Common myeloid progenitor, CD34-positive (primary cell): Measurements from ENCODE around the gene CPNE1.

Experiments
- CTCF ChIA-PET: fragments of 350-600 bp; sonication (Branson Sonifier 250); formaldehyde crosslinking; loops from one replicate; lab custom pipeline; 2021; ENCODE audit warnings: antibody characterized with exemption; lab: Charles Lee
- POLR2A ChIA-PET: fragments of 350-600 bp; sonication (Branson Sonifier 250); formaldehyde crosslinking; loops from one replicate; lab custom pipeline; 2021; ENCODE audit warnings: antibody characterized with exemption; lab: Charles Lee
- DNase-seq, 3 donors: peaks; one replicate each; pipeline versions ENCODE4 v3.0.0 to v3.0.0-alpha.2; 2013
- H3K27ac ChIP-seq, 2 experiments: 1 replicate in 1 of 2; 2 replicates in 1 of 2; pipeline ENCODE4 v1.7.0; 2013; ENCODE audit warnings: inconsistent platforms in 2 of 2, low read length in 2 of 2, mild to moderate bottlenecking in 2 of 2, low read depth in 1 of 2, moderate library complexity in 1 of 2; ENCODE audit not compliant: severe bottlenecking in 2 of 2, insufficient read depth in 1 of 2, poor library complexity in 1 of 2
- H3K27me3 ChIP-seq, 5 experiments: replicated peaks in 2 of 5; 1 replicate in 3 of 5; 2 replicates in 2 of 5; pipeline versions ENCODE4 v1.6.1 to v1.7.0; 2013; ENCODE audit warnings: low read length in 4 of 5, mild to moderate bottlenecking in 2 of 5, moderate library complexity in 2 of 5, inconsistent platforms in 1 of 5; ENCODE audit not compliant: insufficient read depth in 5 of 5, control insufficient read depth in 4 of 5
- H3K36me3 ChIP-seq, 4 experiments: 1 replicate in 2 of 4; 2 replicates in 2 of 4; pipeline versions ENCODE4 v1.6.1 to v1.7.0; 2013; ENCODE audit warnings: low read length in 3 of 4, control low read depth in 1 of 4, mild to moderate bottlenecking in 1 of 4; ENCODE audit not compliant: control insufficient read depth in 4 of 4, insufficient read depth in 4 of 4
- H3K4me1 ChIP-seq, 4 experiments: 1 replicate in 3 of 4; 2 replicates in 1 of 4; pipeline versions ENCODE4 v1.6.1 to v1.7.1; 2013; ENCODE audit warnings: low read length in 3 of 4, mild to moderate bottlenecking in 3 of 4, control low read depth in 1 of 4, inconsistent platforms in 1 of 4, moderate library complexity in 1 of 4; ENCODE audit not compliant: control insufficient read depth in 4 of 4, insufficient read depth in 4 of 4; ENCODE audit errors: control extremely low read depth in 1 of 4
- H3K4me3 ChIP-seq, 7 experiments: 1 replicate in 4 of 7; 2 replicates in 3 of 7; pipeline versions ENCODE4 v1.5.1 to v1.7.0; 2013; ENCODE audit warnings: mild to moderate bottlenecking in 7 of 7, low read length in 6 of 7, moderate library complexity in 6 of 7, inconsistent platforms in 2 of 7, low read depth in 2 of 7, control low read depth in 1 of 7; ENCODE audit not compliant: insufficient read depth in 4 of 7, control insufficient read depth in 1 of 7; ENCODE audit errors: extremely low read depth in 1 of 7
- H3K9me3 ChIP-seq, 5 experiments: 1 replicate in 4 of 5; 2 replicates in 1 of 5; pipeline versions ENCODE4 v1.6.1 to v1.7.1; 2013; ENCODE audit warnings: low read length in 4 of 5, mild to moderate bottlenecking in 2 of 5, inconsistent platforms in 1 of 5, low read depth in 1 of 5, moderate library complexity in 1 of 5; ENCODE audit not compliant: control insufficient read depth in 4 of 5, insufficient read depth in 2 of 5; ENCODE audit errors: control extremely low read depth in 1 of 5
- WGBS: methylation state at CpG from one replicate; pipeline ENCODE4 v1.1.5; 2013; ENCODE audit not compliant: insufficient coverage; 5-methylcytosine and 5-hydroxymethylcytosine counted together

The CPNE1 gene

DNA sequence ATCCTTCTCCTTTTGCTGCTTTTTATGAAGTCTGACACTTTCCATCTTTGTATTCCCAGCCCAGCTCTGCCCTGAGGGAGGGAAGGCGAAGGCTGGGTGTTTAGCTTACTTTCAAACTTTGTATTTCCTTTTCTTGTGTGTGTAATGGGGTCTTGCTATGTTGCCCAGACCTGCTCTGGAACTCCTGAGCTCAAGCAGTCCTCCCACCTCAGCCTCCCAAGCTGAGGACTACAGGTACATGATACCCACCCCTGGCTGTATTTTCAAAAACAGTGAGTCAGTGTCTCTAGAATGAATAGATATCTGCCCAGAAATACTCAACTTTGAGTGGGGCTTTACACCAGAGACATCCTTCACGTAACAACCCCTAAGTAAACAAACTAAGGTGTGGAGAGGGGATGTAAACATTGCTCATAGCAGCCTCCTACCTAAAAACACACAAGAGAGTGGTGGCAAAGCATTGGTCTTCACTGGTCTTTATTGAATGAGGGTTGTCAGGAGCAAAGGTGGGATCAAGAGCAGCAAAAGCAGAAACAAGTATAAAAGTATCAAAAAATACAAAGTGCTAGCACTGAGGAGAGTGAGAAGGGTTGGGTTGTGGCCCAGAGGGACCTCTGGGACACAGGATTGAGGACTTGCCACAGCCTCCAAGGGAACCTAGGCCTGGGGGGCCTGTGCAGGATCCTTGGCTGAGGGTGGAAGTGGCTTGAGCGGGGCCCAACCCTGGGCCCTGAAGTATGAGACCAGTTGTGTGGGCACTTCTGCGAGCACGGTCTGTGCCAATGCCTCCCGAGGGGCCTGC is 38.9 kb downstream of the CPNE1 start:
- Histone ChIP-seq H3K27me3 (no peaks in the 10 kb centered on the region), H3K4me1 (no peaks in the 10 kb centered on the region), H3K36me3 (peaks cover 18 to 66% (median 49%) of the 10 kb centered on the region in 4 experiments), H3K9me3 (no peaks in the 10 kb centered on the region), H3K27ac (no peak overlapping the region), H3K4me3 (no peak overlapping the region)
- WGBS: 100% methylated on average over 5 of the region's 6 CpGs
- POLR2A ChIA-PET: no interaction called here
- CTCF ChIA-PET: no interaction called here
- no peak for DNase-seq

GRCh38 chr20:35621560-35621946 is 43.1 kb downstream of the CPNE1 start:
- no peak overlapping the region for H3K27ac ChIP-seq
- peaks cover 0 to 34% (median 31%) of the 10 kb centered on the region in 4 experiments for H3K4me1 ChIP-seq
- DNase-seq: no peak
- WGBS: 100% methylated on average over 1 of the region's 2 CpGs
- H3K4me3 ChIP-seq: no peak overlapping the region
- CTCF ChIA-PET: interaction anchor here (0.6 to 3.8 kb wide), 7 partner anchors 9 to 167 kb away, joined by 3 to 29 read pairs (median 3); no protein-coding TSS in a partner anchor
- POLR2A ChIA-PET: interaction anchor here (0.6 kb wide), 1 partner anchor 106 kb away, joined by 3 read pairs; no protein-coding TSS in a partner anchor
- H3K9me3 ChIP-seq: no peaks in the 10 kb centered on the region
- peaks cover 0 to 15% (median 4%) of the 10 kb centered on the region in 5 experiments for H3K27me3 ChIP-seq
- peaks cover 6 to 28% (median 21%) of the 10 kb centered on the region in 4 experiments for H3K36me3 ChIP-seq

GRCh38 chr20:35620818-35621559 is 43.7 kb downstream of the CPNE1 start:
- Histone ChIP-seq H3K4me3 (no peak overlapping the region), H3K4me1 (peaks cover 0 to 35% (median 31%) of the 10 kb centered on the region in 4 experiments), H3K27me3 (peaks cover 0 to 15% (median 4%) of the 10 kb centered on the region in 5 experiments), H3K36me3 (peaks cover 3 to 22% (median 15%) of the 10 kb centered on the region in 4 experiments), H3K9me3 (no peaks in the 10 kb centered on the region), H3K27ac (no peak overlapping the region)
- DNase-seq: no peak
- ChIA-PET POLR2A (interaction anchor here (0.6 kb wide), 1 partner anchor 107 kb away, joined by 3 read pairs; no protein-coding TSS in a partner anchor), CTCF (interaction anchor here (0.6 to 3.8 kb wide), 10 partner anchors 10 to 166 kb away, joined by 3 to 29 read pairs (median 4); no protein-coding TSS in a partner anchor)
- WGBS: 96% methylated on average over 11 of the region's 11 CpGs

DNA sequence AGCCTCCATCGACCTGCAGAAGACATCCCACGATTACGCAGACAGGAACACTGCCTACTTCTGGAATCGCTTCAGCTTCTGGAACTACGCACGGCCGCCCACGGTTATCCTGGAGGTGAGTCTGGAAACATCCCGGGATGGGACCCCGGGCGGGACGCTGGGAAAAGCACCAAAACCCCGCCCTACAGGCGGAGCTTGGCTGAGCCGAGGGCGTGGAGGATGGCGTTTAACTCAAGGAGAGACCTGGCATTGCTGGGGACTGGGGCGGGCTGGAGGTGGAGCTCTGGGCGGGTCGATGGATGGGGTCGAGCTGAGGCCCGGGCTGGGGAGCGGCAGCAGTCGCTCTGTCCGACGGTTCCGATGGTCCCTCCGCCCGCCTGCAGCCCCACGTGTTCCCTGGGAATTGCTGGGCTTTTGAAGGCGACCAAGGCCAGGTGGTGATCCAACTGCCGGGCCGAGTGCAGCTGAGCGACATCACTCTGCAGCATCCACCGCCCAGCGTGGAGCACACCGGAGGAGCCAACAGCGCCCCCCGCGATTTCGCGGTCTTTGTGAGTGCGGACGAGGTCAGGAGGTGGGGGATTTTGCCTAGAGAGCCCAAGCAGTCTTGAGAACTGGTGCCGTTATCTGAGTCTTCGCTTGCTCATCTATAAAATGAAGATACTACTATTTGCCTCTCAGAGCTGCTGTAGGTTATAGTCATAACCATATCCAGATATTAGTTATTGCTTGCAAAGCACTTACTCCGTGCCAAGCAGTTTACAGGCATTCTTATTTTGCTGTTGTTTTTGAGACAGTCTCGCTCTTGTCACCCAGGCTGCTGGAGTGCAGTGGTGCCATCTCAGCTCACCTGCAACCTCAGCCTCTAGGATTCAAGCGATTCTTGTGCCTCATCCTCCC is 45.3 kb downstream of the CPNE1 start:
- Histone ChIP-seq H3K4me3 (peak overlapping the region in 6 of 7 experiments; percentile 59 to 87 (median 74)), H3K27me3 (peaks cover 0 to 15% (median 4%) of the 10 kb centered on the region in 5 experiments), H3K4me1 (peaks cover 0 to 41% (median 38%) of the 10 kb centered on the region in 4 experiments), H3K27ac (no peak overlapping the region), H3K9me3 (no peaks in the 10 kb centered on the region), H3K36me3 (peaks cover 3 to 13% (median 10%) of the 10 kb centered on the region in 4 experiments)
- DNase-seq: peak; percentile 76 to 87 (median 85)
- CTCF ChIA-PET: interaction anchor here (0.7 to 3.8 kb wide), 28 partner anchors 10 to 323 kb away, joined by 3 to 29 read pairs (median 4); partner anchors contain the start of genes NFS1 and ROMO1
- POLR2A ChIA-PET: interaction anchor here (0.7 kb wide), 1 partner anchor 44 kb away, joined by 3 read pairs; no protein-coding TSS in a partner anchor
- 3% methylated on average over 47 of the region's 49 CpGs for WGBS

DNA sequence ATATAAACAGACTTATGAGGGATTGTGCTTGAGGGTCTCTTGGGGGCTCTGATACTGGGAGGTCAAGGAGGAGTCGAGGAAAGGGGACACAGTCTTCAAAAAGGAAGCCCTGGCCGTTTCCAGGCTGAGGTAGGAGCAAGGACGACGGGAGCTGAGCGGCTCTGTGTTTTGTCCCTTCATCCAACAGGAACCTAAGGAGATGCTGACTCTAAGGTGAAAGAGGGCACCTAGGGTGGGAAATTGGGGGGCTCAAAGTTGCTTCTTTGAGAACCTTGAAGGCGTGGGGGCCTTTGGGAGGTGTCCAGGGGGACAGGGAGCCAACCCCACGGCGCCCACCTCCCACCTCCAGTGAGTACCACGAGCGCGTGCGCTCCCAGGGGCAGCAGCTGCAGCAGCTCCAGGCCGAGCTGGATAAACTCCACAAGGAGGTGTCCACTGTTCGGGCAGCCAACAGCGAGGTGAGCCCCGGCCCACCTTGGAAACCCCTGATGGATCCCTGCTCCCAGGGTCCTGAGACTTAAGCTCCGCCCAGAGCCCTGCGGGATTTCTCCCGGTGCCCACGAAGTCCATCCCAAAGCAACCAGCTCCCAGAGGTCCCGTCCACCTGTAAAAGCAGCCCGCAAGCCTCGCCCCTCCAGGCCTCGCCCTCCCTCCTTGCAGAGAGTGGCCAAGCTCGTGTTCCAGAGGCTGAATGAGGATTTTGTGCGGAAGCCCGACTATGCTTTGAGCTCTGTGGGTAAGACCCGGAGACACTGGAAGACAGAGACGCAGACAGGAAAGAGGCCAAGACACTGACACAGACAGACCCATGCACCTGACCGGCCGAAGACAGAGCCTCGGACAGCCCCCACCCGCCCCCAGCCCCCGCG is 46.2 kb downstream of the CPNE1 start:
- H3K4me3 ChIP-seq: peak overlapping the region; percentile 30 to 87 (median 70)
- H3K27me3 ChIP-seq: peaks cover 0 to 15% (median 4%) of the 10 kb centered on the region in 5 experiments
- DNase-seq: peak in 2 of 3 donors; percentile 26 to 31
- WGBS: 11% methylated on average over 25 of the region's 35 CpGs
- ChIA-PET CTCF (interaction anchor here (0.7 to 3.8 kb wide), 27 partner anchors 9 to 324 kb away, joined by 3 to 29 read pairs (median 5); partner anchors contain the start of genes NFS1 and ROMO1), POLR2A (interaction anchor here (1.0 kb wide), 1 partner anchor 14 kb away, joined by 3 read pairs; no protein-coding TSS in a partner anchor)
- peaks cover 3 to 12% (median 8%) of the 10 kb centered on the region in 4 experiments for H3K36me3 ChIP-seq
- no peak overlapping the region for H3K27ac ChIP-seq
- H3K4me1 ChIP-seq: peaks cover 0 to 41% (median 38%) of the 10 kb centered on the region in 4 experiments
- no peaks in the 10 kb centered on the region for H3K9me3 ChIP-seq
